Stimulated activated CD4-positive, alpha-beta T cell treated with anti-CD3 and anti-CD28 coated beads, Interleukin-15, amount 100 ng/mL, for 48 hours (primary cell): ENCODE data around the gene BRAT1.
A peak's percentile ranks its signal among the peaks of the same experiment; 100 is the strongest.
"Not testable (repeated sequence)": the region's sequence is repeated elsewhere in the genome, so short reads cannot be mapped to it uniquely, and the experiment has no call there.

Experiments used
- DNase-seq, 2 donors: peaks; one replicate each; pipeline ENCODE4 v3.0.0-alpha.2; 2020; ENCODE audit warnings: low read depth in 2 of 2

Gene BRAT1

DNA sequence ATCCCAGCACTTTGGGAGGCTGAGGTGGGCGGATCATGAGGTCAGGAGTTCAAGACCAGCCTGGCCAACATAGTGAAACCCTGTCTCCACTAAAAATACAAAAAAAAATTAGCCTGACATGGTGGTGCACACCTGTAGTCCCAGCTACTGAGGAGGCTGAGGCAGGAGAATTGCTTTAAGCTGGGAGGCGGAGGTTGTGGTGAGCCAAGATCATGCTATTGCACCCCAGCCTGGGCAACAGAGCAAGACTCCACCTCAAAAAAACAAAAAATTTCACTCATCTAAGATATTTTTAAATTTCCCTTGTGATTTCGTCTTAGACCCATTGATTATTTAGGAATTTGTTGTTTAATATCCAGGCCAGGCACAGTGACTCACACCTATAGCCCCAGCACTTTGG, 8.6 kb upstream of the BRAT1 start:
- DNase-seq = not testable (repeated sequence)

DNA sequence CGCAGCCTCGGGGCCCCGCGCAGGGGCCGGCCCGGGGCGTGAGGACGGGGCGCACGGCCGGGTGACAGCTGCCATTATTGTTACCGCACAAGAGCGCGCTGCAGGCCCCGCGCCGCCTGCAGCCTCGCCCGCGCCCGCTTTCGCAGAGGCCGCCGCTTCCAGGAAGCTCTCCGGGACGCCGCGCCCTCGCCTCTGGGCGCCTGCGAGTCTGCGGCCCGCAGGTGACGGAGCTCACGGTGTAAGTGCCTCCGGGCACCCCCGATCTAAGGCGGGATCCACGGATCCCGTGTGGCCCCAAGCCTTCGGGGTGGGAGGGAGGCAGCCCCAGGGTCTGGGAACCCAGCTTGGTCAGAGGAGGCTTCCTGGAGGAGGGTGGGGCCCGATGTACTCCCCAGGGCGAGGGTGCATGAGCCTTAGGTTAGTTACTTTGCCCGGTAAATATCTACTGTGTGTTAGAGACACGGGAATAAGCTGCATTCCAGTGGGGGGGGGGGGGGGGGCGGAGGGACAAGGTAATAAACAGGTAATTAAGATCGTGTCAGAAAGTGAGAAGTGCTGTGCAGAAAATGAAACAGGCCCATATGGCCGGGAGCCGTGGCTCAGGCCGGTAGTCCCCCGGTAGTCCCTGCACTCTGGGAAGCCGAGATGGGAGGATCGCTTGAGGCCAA, 4.1 kb upstream of the BRAT1 start:
- DNase-seq = peak in 1 of 2 donors; percentile 27

DNA sequence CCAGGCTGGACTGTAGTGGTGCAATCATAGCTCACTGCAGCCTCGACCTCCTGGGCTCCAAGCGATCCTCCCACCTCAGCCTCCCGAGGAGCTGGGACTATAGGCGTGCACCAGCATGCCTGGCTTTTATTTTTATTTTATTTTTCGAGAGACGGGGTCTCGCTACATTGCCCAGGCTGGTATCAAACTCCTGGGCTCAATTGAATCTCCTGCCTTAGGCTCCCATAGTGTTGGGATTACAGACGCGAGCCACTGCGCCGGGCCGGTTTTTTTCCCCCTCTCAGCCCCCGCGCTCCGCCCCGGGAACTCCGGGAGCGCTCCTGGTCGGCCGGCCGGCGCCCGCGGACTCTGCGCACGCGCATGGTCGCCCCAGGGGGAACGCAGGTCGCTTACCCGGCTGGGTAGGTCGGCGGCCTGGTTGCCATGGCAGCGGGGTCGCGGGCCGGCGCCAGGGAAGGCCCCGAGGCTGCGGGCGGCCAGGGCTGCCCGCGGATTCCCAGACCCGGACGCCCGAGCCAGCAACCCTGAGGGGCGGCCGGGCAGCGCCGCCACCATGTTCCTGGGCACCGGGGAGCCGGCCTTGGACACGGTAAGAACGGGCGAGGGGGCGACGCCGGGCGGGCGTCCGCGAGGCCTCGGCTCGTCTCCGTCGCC, 3.4 kb upstream of the BRAT1 start, which contains the start of gene IQCE:
Gene IQCE, plus strand, starts transcription at position 351 of the 654 bp plus-strand sequence. Its CDS starts 203 bp downstream, at position 554.
- peak; percentile 81 to 84 for DNase-seq

DNA sequence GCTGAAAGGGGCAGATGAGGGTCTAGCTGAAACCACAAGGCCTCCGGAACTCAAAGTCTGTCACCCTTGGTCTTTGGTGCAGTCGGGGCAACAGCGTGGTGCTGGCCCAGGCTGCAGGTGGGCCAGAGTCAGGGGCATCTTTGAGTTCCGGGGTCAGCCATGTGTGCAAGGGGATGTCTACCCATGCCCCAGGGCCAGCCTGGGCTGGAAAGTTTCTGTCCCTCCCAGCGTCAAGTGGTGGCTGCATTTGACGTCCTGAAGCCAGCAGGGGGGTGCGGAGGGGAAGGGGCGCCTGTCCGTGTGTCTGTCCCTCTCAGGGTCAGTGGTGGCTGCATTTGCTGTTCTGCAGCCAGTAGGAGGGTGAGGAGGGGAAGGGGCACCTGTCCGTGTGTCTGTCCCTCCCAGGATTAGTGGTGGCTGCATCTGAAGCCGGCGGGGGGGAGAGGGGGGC, 638 bp downstream of the BRAT1 start:
- no peak for DNase-seq

DNA sequence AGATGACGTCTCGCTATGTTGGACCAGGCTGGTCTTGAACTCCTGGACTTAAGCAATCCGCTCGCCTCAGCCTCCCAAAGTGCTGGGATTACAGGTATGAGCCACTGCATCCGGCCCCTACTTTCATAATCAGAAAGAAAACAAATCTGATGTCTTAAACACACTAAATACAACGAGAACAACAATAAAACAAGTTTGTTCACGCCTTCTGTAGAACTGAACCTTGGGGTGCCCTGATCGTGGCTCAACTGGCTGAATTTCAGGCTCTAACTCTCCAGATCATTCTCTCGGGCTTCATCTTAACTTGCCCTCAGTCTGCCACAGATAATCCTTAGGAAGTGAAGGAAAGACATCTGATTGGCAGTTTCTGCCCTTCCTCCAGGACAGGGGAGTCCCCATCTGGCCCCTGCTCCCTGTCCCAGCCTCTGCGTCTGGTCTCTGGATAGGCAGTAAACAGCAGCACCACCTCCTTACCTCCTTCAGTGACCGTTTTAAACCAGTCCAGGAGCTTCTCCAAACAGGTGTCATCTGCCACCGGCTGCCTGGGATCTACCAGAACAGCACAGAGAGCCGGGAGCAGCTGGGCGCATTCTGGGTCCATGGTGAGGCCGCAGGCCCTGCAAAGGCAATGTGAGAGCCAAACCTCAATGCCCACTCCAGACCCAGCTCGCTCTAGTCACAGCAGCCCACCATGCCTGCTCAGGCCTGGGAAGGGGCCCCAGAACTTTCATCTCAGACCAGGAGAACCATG, 1.3 kb downstream of the BRAT1 start:
- DNase-seq = no peak

DNA sequence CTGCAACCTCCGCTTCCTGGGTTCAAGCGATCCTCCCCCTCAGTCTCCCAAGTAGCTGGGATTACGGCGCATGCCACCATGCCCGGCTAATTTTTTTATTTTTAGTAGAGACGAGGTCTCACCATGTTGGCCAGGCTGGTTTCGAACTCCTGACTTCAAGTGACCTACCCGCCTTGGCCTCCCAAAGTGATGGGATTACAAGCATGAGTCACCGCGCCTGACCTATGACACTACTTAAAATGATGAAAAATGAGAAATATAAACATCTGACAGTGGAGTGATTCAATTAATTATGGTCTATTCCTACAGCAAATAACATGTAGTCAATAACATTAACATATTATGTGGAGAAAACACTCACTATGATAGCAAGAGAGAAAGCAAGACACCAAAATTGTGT, 2.2 kb downstream of the BRAT1 start:
- no peak for DNase-seq

DNA sequence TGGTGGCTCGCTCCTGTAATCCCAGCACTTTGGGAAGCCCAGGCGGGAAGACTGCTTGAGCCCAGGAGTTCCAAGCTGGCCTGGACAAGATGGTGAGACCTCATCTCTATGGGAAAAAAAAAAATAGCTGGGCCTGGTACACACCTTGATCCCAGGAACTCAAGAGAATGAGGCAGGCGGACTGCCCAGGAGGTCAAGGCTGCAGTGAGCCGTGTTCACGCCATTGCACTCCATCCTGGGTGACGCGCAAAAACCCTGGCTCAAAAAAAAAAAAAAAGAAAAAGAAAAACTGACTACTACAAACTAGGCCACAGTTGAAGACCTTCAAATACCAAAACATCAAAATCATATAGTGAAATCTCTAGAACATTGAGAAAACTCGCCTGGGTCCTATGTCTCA, 3.9 kb downstream of the BRAT1 start:
- DNase-seq = no peak

DNA sequence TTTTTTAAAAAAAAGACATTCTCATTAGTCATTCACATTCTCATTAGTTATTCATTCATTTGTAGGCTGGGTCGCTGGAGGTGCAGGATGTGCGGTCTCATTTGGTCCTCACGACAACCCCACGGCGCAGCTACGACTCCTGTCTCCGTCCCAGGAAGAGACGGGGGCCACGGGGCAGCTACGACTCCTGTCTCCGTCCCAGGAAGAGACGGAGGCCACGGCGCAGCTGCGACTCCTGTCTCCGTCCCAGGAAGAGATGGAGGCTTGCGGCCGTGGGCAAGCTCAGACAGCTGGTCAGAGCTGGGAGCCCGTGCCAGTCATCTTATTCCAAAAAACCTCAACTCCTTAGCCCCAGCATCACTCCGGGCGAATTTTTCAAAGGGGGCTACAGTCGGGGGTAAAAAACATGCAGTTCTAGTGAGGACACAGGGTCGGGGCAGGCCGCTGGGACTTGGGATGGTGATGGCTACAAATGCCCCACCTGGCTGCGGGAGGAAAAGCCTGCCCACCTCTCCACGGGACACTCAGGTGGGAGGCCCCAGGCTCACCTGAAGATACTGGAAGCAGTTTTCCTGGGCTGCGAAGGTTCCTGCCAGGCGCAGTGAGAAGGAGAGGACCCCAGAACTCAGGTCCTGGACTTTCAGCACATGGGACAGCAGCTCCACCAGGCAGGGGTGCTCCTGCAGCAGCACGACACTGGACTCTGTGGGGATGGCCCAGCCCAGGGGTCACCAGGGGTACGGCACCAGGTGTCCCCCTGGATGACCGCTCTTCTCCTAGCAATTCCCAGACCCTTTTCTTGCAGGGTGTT, 8.3 kb downstream of the BRAT1 start:
- no peak for DNase-seq

DNA sequence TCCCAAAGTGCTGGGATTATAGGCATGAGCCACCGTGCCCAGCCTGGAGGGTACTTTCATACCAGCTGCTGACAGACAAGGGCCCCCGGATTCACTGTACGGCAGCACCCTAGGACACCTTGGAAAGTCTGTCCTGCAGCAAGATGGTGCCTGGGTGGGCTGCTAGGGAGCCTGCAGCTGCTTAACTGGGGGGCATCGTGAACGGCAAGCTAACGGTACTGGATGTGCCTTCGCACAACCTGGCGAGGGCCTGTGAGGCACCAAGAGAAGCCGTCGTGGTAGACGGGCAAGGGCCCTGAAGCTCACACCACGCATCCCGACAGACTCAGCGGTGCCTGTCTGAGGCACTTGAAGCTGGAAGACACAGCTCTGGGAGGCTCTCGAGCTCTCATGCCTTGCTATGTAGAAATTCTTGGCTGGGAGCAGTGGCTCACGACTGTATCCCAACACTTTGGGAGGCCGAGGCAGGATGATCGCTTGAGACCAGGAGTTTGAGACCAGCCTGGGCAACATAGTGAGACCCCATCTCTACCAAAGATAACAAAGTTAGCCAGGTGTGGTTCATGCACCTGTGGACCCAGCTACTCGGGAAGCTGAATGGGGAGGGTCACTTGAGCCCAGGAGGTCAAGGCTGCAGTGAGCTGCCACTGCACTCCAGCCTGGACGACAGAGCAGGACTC, 9.4 kb downstream of the BRAT1 start:
- DNase-seq = no peak

DNA sequence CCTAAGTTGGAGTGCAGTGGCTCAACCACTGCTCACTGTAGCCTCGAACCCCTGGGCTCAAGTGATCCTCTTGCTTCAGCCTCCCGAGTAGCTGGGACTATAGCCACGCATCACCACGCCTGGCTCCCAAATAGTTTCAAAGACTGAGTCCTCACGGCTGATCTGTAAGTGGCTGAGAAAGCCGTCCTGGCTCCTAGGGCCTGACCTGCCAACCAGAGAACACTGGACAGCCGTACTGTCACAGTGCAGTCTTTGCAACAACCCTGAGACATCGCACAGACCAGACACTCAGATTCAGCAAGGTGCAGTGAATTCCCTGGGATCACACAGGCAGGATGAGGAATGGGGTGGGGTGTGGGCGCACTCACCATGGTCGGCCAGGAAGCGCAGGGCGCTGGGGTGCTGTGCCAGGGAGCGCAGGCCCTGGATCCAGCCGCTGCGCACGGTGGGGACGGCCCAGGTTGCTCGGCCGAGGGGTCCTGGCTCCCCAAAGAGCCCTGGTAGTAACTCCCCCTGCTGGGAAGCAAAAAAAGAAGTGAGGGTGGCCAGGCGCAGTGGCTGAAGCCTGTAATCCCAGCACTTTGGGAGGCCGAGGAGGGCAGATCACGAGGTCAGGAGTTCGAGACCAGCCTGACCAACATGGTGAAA, 10.7 kb downstream of the BRAT1 start:
- no peak for DNase-seq

DNA sequence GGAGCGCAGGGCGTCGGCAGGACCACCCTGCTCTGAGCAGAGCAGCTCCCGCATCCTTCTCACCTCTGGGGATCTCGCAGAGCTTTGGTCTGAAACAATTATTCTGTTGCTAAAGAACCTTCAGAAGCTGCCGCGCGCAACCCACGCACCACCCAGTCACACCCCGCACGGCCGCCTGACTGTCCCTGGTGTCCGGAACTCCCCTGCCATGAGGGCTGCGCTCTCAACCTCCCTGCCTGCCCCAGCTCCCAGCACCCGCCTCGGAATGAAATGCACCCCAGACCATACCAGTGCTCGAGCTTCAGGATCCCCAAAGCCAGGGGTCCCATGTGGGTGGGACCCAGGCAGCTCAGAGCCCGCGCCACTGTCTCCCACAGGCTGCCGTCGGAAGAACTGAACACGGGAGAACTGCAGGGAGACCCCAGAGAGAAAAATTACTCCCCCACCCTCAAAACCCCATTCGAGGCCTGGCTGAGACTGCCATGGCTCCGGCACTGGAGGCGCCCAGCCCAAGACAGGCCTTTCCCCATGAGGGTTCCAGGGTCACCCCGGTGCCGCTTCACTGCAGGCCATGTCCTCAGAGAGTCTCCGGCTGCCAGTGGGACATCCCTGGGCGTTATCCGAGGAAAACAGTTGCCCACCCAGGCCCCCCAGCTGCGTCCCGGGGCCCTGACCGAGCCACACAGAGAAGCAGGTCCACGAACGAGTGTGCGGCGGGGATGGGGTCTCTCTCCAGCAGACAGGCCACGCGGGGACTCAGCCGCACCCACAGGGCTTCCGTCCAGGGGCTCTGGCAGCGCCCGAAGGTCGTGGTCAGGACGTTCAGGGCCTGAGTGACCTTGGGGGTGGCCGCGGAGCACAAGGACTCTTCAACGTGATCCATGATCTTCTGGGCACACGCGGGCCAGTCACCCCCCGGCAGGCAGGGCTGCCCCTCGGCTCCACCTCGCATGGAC, 12.1 kb downstream of the BRAT1 start:
- DNase-seq = no peak

DNA sequence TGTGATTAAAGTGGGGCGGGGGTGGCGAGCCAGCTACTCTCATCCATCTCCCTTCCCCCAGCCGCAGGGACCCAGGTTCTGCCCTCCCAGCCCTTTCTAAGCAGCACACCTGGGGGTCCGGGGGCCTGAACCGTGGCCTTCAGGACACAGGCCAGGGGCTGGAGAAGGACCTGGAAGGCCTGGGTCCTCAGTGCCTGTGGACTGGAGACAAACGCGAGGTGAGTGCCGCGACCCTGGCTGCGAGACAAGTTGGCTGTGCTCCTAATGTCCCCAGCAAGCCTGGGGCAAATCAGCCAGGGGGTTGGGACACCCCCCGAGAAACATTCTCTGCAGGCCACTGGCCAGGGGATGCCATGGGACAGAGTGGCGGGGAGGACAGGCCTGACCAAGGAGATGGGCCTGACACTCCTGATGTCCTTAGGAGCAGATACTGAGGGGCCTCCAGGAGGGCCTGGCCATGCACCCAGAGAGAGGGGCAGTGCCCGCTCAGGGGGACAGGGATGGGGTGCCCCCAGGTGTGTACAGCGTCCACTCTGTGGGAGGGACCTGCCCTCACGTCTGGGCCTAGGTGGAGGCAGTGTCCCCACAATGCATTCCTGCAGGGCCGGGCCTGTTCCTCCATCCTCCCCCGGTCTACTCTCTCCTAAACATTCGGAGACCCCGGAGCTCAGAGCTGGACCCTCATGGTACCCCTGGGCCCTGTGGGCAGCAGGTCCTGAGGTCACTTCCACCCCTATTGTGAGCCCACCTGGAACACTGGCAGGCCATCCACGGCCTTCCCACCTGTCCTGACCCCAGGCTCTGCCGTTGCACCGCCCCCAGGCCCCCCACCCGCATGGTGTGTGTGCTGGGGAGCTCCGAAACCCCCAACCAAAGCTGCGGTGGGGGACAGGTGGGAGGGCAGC, 13.1 kb downstream of the BRAT1 start:
- DNase-seq = no peak

DNA sequence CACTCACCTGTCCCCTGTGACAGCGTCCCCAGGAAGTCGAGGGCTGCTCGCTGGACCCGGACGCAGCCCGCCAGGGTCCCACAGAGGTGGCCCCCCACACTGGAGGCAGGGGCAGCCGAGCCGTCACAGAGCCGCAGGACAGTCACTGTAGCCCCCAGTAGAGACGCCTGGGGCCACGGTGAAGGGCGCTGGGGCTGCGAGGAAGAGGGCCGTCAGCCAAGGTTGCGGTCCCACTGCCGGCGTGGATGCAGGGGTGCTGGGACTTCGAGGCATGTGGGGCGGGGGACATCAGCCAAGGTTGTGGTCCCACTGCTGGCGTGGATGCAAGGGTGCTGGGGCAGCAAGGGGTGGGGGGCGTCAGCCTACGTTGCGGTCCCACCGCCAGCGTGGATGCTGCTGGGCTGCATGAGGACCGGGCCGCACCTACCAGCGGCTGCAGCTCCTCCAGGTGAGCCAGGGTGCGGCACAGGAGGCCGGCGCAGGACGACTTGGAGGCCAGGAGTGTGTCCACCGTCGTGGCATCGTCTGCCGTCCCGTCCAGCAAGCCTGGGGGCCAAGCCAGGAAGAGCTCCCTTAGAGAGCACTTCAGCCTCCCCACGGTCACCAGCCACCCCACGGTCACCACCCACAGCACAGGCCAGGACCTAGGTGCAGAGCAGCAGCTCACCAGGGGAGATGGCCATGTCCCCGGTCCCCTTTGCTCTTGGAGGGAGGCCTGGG, 13.9 kb downstream of the BRAT1 start:
- no peak for DNase-seq

DNA sequence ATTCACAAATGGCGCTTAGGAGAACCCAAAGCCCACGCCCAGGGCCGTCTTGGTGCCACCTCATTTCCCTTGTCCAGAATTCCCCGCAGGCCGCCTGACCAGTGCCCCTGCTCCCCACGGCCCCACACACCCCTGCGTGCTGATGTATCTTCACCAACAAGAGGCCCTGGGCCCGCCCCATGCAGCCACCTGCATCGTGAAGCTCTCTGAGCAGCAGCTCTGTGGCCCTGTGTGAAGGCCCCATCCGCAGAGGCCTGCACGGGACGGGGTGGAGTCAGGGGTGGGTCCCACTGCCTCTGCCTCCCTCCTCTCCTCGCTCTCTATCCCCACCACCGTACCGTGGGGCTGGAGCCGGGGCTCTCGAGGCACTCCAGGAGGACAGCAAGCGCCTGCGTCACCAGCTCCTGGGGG, 14.7 kb downstream of the BRAT1 start:
- no peak for DNase-seq

DNA sequence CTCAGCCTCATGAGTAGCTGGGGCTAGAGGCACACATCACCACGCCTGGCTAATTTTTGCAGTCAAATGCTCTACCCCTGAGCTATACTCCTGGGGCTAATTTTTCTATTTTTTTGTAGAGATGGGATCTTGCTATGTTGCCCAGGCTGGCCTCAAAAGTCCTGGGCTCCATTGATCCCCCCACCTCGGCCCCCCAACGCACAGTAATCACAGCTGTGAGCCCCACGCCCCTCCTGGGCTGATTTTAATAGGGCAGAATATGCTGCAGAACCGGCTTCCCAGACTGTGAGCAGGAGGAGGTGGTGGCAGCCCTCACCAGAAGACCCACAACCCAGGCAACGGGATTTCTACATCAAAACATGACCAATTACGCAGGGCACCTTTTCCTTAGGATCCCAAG, 15.2 kb downstream of the BRAT1 start:
- no peak for DNase-seq

DNA sequence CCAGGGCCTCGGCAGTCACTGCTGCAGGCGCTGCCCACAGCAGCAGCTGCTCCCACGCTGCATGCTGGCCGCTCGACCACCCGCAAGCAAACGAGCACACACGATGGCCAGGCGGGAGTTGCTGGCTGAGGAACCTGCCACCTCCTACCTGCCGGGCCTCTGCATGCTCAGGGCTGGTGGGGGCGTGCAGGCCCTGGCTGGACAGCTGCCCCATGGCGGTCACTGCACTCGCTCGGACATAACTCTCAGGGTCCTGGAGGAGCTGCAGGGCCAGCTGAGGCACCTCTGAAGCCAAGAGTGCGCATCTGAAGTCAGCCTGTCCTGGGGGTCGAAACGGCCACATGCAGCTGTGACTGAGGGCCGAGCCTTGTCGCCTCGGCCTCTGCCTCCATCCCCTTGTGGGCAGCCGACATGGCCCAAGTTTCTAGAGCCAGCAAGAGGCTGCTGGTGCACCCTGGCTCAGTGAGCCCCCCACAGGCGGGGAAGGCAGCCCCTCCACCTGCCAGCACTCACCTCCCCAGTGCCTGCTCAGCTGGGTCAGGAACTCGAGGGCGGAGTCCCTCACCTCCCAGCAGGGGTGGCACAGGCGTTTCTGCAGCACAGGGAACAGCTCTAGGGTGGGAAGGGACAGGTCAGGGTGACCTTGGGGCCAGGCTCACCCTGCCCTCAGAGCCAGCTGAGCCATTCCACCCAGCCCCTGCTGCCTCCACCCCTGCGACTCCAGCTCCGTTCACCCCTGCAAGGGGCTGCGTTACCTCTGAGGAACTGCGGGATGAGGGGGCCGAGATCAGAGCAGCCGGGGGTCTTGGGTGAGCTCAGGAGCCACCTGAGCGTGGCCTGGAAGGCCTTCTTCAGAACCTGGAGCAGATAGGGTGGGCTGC, 16.1 kb downstream of the BRAT1 start:
- DNase-seq = no peak
